Posterior cingulate gyrus (tissue), 11 donors: ENCODE measurements around the gene GALNT8.
"Not testable (repeated sequence)": the region's sequence is repeated elsewhere in the genome, so short reads cannot be mapped to it uniquely, and the experiment has no call there.

Experiments
- DNase-seq, 10 donors: peaks; one replicate each; pipeline versions ENCODE4 v3.0.0 to v3.0.0-alpha.2; 2020 to 2021; ENCODE audit warnings: mixed read lengths in 3 of 10
- intact Hi-C: fragments of 100-400 bp; cut with DNase I; formaldehyde crosslinking; loops from one replicate; pipeline ENCODE4 v1.15.1; 2023

The GALNT8 gene, protein sequence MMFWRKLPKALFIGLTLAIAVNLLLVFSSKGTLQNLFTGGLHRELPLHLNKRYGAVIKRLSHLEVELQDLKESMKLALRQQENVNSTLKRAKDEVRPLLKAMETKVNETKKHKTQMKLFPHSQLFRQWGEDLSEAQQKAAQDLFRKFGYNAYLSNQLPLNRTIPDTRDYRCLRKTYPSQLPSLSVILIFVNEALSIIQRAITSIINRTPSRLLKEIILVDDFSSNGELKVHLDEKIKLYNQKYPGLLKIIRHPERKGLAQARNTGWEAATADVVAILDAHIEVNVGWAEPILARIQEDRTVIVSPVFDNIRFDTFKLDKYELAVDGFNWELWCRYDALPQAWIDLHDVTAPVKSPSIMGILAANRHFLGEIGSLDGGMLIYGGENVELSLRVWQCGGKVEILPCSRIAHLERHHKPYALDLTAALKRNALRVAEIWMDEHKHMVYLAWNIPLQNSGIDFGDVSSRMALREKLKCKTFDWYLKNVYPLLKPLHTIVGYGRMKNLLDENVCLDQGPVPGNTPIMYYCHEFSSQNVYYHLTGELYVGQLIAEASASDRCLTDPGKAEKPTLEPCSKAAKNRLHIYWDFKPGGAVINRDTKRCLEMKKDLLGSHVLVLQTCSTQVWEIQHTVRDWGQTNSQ

DNA sequence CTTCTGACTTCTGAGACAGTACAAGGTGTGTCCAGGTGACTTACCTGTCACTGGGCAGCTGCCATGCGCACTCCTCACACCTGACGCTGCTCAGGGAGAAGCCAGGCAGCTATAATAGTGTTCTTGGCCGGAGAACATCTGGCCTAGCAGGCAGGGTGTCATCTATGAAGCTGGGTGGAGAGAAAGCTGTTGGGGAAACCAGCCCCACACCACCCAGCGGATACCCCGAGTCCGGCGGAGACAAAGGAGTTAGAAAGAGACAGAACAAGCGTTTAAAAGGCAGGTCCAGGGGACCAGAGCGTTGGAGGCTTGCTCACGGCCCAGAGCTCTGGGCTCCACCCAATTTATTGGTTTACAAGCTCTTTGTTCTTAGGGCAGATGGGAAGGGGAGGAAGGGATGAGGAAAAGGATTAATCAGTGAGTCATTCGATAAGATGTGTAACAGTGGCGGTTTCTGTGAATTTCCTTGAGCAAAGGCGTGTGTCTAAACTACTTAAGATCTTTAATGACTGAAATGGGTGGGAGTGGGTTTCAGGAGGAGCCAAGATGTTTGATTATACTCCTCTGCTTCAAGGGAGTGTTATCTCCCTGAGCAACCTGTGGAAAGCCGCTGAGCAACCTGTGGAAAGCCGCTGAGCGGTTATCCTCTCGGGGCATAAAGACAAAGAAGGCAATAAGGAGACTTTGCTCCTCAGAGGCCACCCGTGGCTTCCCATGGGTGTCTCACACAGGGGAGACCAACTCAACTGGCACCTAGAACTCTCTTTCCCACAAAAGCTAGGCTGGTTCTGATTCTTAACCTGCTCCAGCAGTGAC lies at the start of gene GALNT8:
Gene GALNT8 (plus strand): TSS at position 580 of the 816 bp plus-strand sequence. CDS start 278 bp downstream, outside the sequence.
- intact Hi-C loops, result no loop called here

GRCh38 chr12:4679711-4680110 lies 40.5 kb upstream of the GALNT8 start:
- intact Hi-C loops, result no loop called here
- no peak for DNase-seq

More for the DNA sequence above, at the start of gene GALNT8:
- no peak for DNase-seq

DNA sequence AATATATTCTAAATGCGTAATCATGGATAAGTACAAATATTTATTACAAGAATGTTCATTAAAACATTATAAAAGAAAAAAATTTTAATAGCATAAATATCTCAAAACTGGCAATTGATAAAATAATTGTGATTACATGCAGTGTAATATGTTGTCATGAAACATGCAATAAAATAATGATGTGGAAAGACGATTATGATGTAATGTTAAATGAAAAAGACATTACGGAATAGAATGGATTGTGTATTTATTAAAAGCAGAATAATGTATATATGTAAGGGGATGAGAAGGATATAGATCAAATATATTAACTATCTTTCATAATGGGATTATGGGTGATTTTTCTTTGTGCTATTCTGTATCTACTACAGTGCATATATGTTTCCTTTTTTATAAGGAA lies 38.5 kb upstream of the GALNT8 start:
- intact Hi-C loops, result no loop called here
- DNase-seq, result no peak

DNA sequence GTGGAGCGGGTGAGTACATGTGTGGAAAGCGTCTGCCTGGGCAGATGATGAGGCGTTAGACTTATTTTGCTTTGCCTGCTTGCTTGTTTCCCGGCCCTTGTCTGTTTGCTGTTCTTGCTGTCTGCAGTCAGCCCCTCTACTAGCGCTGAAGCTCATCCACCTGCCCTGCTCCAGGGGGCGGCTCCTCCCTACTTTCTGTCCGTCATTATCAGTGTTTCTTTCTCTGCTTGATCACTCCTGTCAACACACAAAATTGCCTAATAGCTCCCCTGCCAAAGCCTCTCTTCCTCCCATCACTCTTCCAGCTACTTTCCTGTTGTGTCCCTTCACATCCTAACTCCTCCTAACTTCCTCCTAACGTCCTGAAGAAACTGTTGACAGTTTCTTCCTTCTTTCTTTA lies 34.9 kb upstream of the GALNT8 start:
- no peak for DNase-seq
- intact Hi-C loops, result no loop called here

GRCh38 chr12:4690760-4691159 lies 29.4 kb upstream of the GALNT8 start:
- no peak for DNase-seq
- intact Hi-C loops, result no loop called here

DNA sequence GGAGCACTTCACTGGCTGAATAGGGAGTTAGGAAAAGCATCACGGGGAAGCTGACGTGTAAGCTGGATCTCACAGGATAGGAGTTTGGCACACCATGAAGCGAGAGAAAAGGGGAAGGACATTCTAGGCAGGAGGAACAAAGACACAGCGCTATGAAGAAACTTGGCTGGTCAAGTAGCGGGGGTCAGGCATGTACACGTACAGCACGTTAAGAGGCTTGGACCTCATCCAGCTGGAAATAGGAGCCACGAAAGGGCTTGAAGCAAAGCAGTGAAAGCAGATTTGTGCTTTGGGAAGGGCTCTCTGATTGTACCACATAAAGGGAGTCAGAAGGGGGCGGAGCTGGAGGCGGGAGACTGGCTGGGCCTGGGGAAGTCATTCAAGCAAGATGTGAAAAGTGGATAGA lies 19.6 kb upstream of the GALNT8 start:
- peak in 5 of 10 donors; percentile 15 to 79 (median 39) for DNase-seq
- intact Hi-C loops, result no loop called here

GRCh38 chr12:4701395-4702190 lies 18.6 kb upstream of the GALNT8 start:
- intact Hi-C loops, result loop anchor here (1.0 kb wide), 1 partner anchor 22 kb away; no protein-coding TSS in a partner anchor
- peak in 5 of 10 donors; percentile 9 to 81 (median 67) for DNase-seq

GRCh38 chr12:4703676-4704075 lies 16.5 kb upstream of the GALNT8 start:
- DNase-seq, result no peak
- intact Hi-C loops, result no loop called here

- no peak for DNase-seq
- intact Hi-C loops, result no loop called here
Measured at GRCh38 chr12:4705824-4706223, 14.4 kb upstream of the GALNT8 start.

DNA sequence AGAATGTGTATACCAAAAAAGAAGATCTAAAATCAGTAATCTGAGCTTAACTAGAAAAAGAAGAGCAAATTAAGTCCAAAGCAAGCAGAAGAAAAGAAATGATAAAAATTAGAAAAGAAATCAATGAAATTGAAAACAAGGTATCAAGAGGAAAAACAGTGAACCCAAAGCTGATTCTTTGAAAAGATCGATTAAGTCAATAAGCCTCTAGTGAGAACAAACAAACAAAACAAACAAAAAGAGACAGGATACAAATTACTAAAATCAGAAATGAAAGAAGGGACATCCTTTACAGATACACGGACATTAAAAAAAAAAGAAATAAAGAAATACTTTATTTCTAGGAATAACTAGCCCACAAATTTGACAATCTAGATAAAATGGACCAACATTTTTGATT lies 12.9 kb upstream of the GALNT8 start:
- intact Hi-C loops, result no loop called here
- no peak for DNase-seq

DNA sequence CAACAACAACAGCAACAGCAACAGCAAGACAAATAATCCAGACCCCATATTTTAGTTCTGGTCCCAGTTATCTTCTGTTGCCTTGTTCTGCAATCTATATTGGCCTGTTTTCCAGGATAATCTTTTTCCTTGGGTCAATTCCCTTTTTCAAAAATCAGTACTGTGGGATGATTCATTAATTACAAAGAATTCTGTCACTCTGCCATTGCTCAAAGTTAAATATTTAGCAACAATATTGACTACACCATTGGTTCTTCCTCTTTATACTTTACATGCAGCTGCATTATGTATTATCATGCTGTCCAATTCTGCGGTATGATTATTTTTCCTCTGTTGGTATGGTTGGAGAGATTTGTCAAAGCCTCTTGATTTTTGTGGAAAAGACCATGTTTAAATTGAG lies 10.1 kb upstream of the GALNT8 start:
- no peak for DNase-seq
- intact Hi-C loops, result no loop called here

DNA sequence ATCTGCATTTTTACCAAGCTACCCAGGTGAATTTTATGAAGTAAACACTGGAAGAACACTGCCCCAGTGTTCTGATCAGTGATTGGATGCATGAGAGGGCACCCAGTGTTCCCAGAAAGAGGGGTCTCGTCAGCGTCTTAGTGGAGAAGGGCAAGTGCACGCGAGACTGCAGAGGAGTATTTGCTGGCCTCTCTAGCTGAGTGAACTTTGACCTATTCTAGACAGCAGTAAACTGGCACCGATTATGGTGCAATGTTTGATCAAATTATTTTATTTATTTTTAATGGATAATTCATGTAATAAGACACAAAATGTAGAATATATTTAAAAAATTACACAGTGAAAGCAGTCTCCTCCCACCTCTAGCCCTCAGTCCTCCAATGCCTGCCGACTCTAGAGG lies 5.3 kb upstream of the GALNT8 start:
- intact Hi-C loops, result no loop called here
- no peak for DNase-seq

DNA sequence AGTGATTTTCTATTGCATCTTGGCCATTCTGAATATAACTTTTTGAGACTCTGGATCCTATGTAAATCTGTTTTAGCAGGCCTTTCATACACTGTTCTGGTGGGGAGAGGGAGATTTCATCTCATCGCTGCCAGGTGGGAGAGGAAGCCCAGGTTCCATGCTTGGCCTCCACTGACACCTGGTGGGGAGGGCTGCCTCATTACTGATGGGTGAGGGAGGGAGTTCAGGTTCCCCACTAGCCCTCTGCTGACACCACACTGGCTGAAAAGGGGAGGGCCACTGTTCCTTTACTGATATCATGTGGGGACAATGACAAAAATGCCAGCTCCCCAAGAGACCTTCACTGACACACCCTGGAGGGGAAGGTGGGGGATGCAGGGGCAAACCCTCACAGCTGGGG lies 2.4 kb upstream of the GALNT8 start:
- intact Hi-C loops, result no loop called here
- no peak for DNase-seq

- intact Hi-C loops, result no loop called here
- DNase-seq, result no peak
Measured at GRCh38 chr12:4720637-4720995, 416 bp downstream of the GALNT8 start.

DNA sequence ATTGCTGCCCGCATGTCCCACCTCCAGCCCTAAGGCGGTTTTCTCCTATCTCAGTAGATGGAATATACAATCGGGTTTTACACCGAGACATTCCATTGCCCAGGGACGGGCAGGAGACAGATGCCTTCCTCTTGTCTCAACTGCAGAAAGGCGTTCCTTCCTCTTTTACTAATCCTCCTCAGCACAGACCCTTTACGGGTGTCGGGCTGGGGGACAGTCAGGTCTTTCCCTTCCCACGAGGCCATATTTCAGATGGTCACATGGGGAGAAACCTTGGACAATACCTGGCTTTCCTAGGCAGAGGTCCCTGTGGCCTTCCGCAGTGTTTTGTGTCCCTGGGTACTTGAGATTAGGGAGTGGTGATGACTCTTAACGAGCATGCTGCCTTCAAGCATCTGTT lies 1.4 kb downstream of the GALNT8 start:
- DNase-seq, intact Hi-C loops: not testable (repeated sequence)

DNA sequence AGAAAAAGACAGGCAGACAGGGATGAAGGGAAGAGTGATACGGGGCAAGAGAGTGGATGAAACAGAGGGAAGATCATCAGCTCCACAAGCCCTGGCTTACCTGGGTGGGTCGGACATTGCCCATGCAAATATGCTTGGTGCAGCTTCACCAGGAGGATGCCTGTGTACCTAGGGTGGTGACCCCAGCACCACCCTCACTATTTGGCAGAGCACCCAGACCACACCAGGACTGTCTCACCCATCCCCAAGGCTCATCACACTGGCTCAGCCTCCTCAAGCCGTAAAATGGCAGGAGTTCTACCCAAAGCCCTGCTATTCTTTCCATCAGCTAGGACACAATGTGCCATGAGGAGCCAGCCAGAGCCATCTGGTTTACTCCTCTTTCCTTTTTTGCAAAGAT lies 3.0 kb downstream of the GALNT8 start:
- intact Hi-C loops, result loop anchor here (1.0 kb wide), 1 partner anchor 21 kb away; no protein-coding TSS in a partner anchor
- DNase-seq, result no peak

GRCh38 chr12:4725057-4725456 lies 4.9 kb downstream of the GALNT8 start:
- DNase-seq, result no peak
- intact Hi-C loops, result no loop called here

DNA sequence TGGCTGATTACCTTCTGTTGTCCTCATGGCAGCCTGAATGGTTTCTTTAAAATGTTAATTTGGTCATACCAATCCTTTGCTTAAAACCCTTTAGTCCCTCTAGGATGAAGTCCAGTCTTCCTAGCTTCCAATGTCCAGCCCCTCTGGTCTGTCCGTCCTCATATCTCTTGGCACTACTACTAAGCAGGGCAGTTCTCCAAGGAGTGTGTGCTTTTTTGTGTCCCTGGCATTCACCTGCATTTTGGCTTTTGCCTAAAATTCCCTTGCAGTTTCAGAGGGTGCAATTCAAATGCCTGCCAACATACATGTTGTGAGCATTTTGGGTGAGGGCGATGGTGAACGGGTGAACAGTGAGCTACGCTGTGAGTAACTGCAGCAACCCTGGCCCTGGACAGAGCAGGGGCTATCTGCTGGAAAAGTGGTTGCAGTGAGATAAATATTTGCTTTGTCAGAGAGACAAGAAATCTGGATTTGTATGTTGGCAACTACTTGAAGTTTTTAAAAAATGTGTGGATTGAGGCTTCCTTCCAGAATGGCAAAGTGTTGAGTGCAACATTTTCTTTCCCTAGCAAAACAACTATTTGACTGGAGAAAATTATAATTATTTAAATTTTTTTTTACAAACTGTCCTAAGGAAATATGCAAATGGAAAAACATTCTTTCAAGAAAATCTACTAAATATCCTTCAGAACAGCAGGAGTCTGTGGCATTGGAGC lies 14.6 kb downstream of the GALNT8 start:
- DNase-seq, result no peak
- intact Hi-C loops, result no loop called here

DNA sequence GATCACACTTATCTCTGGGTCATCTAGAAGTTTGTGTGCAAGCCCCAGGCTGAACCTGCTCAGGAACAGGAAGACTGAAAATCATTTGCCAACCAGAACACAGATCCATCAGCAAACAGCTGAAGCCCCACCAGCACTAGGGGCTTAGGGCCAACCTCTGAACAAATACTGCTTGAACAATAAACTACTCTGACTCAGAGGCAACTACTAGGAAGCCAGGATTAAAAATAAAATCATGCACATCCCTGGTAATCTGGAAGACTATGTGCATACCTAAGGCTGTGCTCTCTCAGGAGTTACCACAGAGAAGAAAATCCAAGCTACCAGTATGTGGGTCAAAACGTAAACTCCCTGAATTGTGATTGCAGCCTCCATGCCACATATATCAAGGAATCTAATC lies 15.9 kb downstream of the GALNT8 start:
- DNase-seq, result no peak
- intact Hi-C loops, result no loop called here

- intact Hi-C loops, result no loop called here
- DNase-seq, result no peak
Measured at GRCh38 chr12:4738541-4738940, 18.3 kb downstream of the GALNT8 start.
